Testis (tissue), 2 donors: Measurements from ENCODE around the gene KLHL13.

Source experiments
- POLR2A ChIP-seq: fragments of 450-650 bp; IDR thresholded peaks from one replicate; pipeline ENCODE4 v1.6.1; 2017; ENCODE audit warnings: antibody characterized with exemption, mild to moderate bottlenecking, moderate library complexity
- TF ChIP-seq, protein P1 (sequence below), 3 experiments: fragments of 450-650 bp in 2 of 3; fragments of 200-600 bp in 1 of 3; sonication (generic) in 1 of 3; IDR thresholded peaks; one replicate each; pipeline ENCODE4 v1.5.1; 2016 to 2019; ENCODE audit warnings: antibody characterized with exemption in 3 of 3, mild to moderate bottlenecking in 2 of 3, moderate library complexity in 1 of 3

DNA sequence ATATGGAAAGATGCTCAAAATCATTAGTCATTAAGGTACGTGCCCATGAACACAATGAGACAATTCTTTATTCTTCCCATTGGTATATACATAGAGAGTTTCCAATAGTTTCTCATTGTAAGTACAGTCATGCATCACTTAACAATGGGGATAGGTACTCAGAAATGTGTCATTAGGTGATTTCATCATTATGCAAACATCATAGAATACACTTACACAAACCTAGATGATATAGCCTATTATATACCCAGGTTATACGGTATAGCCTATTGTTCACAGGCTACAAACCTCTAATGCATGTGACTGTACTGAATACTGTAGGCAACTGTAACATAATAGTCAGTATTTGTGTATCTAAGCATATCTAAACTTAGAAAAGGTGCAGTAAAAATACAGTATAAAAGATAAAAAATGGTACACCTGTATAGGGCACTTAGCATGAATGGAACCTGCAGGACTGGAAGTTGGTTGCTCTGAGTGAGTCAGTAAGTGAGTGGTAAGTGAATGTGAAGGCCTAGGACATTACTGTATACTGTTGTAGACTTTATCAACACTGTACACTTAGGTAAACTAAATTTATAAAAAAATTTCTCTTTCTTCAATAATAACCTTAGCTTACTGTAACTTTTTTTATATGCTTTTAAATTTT lies 49.6 kb downstream of the KLHL13 start:
- TF ChIP-seq, protein P1, sequence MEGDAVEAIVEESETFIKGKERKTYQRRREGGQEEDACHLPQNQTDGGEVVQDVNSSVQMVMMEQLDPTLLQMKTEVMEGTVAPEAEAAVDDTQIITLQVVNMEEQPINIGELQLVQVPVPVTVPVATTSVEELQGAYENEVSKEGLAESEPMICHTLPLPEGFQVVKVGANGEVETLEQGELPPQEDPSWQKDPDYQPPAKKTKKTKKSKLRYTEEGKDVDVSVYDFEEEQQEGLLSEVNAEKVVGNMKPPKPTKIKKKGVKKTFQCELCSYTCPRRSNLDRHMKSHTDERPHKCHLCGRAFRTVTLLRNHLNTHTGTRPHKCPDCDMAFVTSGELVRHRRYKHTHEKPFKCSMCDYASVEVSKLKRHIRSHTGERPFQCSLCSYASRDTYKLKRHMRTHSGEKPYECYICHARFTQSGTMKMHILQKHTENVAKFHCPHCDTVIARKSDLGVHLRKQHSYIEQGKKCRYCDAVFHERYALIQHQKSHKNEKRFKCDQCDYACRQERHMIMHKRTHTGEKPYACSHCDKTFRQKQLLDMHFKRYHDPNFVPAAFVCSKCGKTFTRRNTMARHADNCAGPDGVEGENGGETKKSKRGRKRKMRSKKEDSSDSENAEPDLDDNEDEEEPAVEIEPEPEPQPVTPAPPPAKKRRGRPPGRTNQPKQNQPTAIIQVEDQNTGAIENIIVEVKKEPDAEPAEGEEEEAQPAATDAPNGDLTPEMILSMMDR (IDR thresholded peaks at IDR 0.05): no peak
- no peak for TF ChIP-seq POLR2A
